ENCODE results near the gene PREB.

PREB gene

DNA sequence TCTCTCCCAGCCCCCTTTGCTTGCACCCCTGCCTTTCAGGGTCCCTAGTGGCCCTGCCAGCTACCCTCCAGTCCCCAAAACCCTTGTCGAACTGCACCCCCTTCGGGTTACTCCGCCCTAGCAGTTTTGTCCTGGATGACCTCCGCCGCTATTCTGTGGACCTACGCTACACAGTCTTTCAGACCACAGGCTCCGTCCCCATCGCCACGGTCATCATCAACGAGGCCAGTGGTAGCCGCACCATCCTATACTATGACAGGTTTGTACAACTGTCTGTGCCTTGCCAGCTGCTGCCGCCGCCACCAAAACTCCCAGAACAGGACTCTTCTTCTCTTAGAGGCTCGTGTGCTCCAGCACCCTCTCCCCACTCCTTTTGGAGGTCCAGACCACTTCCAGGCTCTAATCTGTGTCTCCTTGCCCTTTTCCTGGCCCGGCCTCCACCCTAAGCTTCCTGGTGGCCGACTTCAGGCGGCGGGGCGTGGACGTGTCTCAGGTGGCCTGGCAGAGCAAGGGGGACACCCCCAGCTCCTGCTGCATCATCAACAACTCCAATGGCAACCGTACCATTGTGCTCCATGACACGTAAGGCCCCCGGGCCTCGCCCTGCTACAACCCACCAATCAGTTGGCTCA lies 40.0 kb downstream of the PREB start:
- no peak for DNase-seq (ENCODE audit: low spot score)

DNA sequence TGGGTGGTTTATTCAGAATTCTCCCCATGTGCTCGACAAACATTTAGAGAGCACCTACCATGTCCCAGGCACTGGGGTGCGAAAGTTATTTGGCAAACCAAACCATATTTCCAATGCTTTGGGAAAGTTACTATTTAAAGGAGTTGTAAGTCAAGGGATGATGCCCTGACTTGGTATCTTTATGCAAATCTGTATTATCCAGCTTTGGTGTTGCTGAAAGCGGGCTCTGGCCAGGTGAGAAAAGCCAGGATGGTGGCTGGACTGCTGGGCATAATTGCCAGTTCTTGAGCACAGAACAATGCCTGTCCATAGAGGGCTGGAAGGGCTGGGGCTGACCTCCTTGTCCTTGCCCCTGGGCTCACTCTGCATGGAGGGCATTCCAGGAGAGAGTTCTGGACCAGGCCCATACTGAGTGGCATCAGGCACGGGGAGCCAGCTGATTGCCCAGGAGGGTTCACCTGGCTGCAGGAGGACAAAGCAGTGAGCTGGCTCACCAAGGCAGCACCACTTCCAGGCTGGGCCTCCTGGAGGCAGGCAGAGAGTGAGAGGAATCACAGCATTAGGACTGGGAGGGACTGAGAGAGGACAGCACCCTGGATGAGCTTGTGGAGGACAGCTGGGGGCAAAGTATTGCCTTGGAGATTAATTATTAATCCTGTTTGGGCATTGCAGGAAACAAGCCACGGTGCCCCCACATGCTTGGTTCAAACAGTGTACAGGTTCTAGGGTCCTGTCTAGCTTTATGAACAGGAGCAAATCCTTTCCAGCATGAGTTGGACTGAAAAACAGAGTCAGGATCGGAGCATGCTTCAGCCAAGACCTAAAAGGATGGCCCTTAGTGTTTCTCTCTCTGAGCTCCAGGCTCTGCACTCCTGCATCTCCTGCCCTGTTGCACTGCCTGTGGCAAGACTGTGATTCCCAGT lies 40.7 kb downstream of the PREB start:
- DNase-seq (ENCODE audit: low spot score), result no peak

- DNase-seq (ENCODE audit: low spot score), result no peak
Measured at GRCh38 chr2:27092696-27093429, 41.6 kb downstream of the PREB start.

DNA sequence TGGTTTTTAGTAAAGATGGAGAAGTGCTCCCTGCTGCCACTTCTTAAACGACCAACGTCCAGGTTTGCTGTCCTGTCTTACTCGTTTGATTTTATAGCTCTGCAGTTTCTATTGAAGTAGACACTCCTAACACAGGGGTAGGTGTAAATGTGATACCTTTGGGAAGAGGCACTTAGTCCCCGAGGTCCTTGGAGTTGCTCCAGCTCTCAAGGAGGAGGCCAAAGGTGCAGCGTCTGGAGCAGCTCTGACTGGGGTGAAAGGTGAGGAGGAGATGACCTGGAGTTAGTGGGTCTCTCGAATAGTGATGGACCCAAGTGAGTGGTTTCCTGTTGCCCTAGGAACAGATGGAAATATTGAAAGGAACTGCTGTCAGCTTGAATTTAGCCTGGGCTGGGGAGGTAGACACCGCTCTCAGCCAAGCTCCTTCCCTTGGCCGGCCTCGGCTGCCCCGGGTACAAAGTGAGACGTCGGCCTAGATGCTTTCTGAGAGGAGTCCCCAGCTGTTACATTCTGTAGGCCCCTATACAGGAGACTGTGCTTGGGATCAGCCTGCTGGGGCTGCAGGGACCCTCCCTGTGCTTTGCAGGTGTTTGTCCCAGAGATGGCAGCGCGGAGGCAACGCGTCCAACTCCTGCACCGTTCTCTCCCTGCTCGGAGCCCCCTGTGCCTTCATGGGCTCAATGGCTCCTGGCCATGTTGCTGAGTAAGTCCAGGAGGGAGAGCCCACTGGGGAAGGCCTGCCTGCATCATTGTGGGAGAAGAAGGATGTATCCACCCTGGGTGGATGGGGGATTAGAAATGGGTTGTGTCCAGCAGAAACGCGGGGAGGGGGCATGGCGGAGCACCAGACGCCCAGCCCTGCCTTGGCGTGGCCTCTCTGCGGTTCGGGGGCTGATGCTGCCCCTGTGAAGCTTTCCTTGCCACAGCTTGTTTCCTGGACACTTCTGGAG lies 42.4 kb downstream of the PREB start:
- DNase-seq (ENCODE audit: low spot score), result no peak

GRCh38 chr2:27089111-27089954 lies 45.1 kb downstream of the PREB start:
- no peak for DNase-seq (ENCODE audit: low spot score)

DNA sequence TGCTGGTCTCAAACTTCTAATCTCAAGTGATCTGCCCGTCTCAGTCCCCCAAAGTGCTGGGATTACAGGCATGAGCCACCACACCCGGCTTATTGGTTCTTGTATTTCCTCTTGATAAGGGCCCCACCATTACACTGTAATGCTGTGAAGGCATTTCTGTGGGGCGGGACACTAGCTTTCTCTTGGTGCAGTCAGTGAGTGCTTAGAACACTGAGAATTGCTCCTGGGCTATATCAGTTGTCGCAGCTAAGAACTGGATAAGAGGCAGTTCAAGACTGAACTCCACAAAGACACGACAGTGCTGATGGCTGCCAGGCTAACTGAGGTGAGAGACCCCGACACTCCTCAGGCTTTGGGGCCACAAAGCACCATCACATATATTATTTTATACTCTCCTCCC lies 45.8 kb downstream of the PREB start:
- DNase-seq (ENCODE audit: low spot score), result no peak

DNA sequence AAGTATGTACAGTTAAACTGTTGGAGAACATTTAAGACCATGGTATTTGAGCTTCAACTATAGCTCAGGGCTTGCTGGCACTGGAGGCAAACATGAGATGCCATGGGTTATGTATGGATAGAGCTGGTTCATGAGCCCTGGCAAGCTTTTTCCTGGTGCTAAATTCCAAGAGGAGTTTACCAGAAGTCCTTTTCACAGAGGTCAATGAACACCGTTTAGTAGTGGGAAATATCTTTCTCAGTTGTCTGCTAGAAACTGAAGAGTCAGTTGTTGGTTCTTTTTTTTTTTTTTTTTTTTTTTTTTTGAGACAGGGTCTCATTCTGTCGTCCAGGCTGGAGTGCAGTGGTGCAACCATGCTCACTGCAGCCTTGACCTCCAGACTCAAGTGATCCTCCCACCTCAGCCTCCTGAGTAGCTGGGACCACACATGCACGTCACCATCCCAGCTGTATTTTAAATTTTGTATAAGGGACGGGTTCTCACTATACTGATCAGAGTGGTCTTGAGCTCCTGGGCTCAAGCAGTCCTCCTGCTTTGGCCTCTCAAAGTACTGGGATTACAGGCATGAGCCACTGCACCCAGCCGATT lies 46.5 kb downstream of the PREB start:
- no peak for DNase-seq (ENCODE audit: low spot score)

- peak; percentile 70 for DNase-seq (ENCODE audit: low spot score)
Measured at GRCh38 chr2:27086724-27087593, 47.5 kb downstream of the PREB start, which contains the start of gene KHK. TSS of gene KHK (plus strand) at chr2:27086772. CDS start at chr2:27087260, 488 bp downstream.

GRCh38 chr2:27086090-27086723 lies 48.2 kb downstream of the PREB start:
- DNase-seq (ENCODE audit: low spot score), result peak; percentile 93

DNA sequence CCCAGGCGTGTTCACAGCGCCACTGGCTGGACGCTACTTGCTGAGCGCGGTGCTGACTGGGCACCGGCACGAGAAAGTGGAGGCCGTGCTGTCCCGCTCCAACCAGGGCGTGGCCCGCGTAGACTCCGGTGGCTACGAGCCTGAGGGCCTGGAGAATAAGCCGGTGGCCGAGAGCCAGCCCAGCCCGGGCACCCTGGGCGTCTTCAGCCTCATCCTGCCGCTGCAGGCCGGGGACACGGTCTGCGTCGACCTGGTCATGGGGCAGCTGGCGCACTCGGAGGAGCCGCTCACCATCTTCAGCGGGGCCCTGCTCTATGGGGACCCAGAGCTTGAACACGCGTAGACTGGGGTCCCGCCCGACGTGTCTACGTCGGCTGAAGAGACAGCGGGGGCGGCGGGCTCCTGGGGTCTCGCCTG lies 48.8 kb downstream of the PREB start:
- peak; percentile 79 for DNase-seq (ENCODE audit: low spot score)

DNA sequence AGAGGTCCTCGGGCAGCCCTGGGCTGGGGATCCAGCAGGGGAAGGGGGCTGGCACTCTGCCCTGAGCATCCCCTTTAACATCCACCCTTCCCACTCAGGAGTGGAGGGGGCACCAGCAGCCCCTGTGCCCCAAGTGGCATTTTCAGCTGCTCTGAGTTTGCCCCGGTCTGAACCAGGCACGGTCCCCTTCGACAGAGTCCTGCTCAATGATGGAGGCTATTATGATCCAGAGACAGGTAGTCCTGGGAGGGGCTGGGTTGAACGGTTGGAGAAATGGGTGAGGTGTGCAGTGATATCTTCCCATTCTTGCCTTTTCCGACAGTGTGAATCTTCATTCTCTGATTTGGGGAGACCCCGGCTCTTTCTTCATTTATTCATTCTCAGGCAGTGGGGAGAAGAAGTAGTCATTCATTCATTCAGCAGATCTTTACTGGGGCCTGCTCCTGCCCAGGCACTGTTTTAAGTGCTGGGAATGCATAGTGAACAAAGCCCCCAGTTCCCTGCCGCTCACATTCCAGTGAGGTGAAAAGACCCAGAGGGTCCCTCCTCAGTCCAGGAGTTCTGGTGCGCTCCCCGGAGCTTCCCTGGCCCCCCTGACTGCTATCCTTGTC lies 49.3 kb downstream of the PREB start:
- no peak for DNase-seq (ENCODE audit: low spot score)

DNA sequence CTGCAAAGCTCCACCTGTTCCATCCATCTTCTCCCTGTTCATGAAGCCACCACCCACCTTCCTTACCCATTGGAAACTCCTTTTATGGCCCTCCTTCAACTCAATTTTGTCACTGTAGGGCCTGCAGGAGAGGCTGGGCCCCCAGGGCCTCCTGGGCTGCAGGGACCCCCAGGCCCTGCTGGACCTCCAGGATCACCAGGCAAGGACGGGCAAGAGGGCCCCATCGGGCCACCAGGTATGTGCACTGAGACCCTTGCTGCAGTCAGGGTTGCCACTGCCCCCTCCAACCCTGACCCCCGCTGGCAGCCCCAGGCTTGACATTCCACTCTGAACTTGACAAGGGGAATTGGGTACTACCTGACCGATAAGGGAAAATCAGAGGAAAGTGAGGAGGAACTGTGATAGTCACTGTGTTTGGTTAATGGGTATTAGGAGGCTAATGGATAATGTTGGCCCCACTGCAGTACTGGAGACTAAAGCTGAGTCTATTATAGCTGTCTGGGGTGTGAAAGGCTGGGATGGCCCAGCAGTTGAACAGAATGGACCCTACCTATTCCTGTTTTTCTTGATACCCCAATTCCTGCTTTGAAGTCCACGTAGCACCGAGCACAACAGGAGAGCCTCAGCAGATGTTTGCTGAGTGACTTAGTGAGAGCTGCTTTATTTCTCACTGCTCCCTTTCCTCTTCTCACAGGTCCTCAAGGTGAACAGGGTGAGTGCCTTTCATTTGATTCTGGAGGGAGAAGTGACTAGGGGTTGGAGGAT lies 50.0 kb downstream of the PREB start:
- no peak for DNase-seq (ENCODE audit: low spot score)

- no peak for DNase-seq (ENCODE audit: low spot score)
Measured at GRCh38 chr2:27083410-27084296, 50.8 kb downstream of the PREB start.

DNA sequence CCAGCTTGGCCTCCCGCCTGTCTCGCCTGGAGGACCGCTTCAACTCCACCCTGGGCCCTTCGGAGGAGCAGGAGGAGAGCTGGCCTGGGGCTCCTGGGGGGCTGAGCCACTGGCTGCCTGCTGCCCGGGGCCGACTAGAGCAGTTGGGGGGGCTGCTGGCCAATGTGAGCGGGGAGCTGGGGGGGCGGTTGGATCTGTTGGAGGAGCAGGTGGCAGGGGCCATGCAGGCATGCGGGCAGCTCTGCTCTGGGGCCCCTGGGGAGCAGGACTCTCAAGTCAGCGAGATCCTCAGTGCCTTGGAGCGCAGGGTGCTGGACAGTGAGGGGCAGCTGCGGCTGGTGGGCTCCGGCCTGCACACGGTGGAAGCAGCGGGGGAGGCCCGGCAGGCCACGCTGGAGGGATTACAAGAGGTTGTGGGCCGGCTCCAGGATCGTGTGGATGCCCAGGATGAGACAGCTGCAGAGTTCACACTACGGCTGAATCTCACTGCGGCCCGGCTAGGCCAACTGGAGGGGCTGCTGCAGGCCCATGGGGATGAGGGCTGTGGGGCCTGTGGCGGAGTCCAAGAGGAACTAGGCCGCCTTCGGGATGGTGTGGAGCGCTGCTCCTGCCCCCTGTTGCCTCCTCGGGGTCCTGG lies 51.5 kb downstream of the PREB start:
- DNase-seq (ENCODE audit: low spot score), result no peak

GRCh38 chr2:27081984-27082772 lies 52.3 kb downstream of the PREB start:
- DNase-seq (ENCODE audit: low spot score), result no peak
